Measurements from ENCODE around the gene PIM3.

Gene PIM3

GRCh38 chr22:49962751-49963646, 2.4 kb downstream of the PIM3 start:
- H3K9ac ChIP-seq (ENCODE audit: low read length) = peak overlapping the region; percentile 76
- H3K27me3 ChIP-seq (ENCODE audit: control insufficient read depth, insufficient read depth, low read length) = no peaks in the 10 kb centered on the region
- peak overlapping the region; percentile 69 for H3K4me3 ChIP-seq (ENCODE audit: low read length)
- peak overlapping the region; percentile 73 for H3K27ac ChIP-seq (ENCODE audit: low read depth, low read length)
- peaks cover 21% of the 10 kb centered on the region for H3K4me1 ChIP-seq (ENCODE audit: control insufficient read depth, insufficient read depth, low read length)
- H3K36me3 ChIP-seq (ENCODE audit: control insufficient read depth, insufficient read depth, low read length) = peaks cover 9% of the 10 kb centered on the region

DNA sequence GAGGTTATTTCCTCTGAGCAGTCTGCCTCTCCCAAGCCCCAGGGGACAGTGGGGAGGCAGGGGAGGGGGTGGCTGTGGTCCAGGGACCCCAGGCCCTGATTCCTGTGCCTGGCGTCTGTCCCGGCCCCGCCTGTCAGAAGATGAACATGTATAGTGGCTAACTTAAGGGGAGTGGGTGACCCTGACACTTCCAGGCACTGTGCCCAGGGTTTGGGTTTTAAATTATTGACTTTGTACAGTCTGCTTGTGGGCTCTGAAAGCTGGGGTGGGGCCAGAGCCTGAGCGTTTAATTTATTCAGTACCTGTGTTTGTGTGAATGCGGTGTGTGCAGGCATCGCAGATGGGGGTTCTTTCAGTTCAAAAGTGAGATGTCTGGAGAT, 3.1 kb downstream of the PIM3 start:
- peak overlapping the region; percentile 36 for H3K27ac ChIP-seq (ENCODE audit: low read depth, low read length)
- H3K9ac ChIP-seq (ENCODE audit: low read length) = no peak overlapping the region
- H3K27me3 ChIP-seq (ENCODE audit: control insufficient read depth, insufficient read depth, low read length) = no peaks in the 10 kb centered on the region
- peaks cover 9% of the 10 kb centered on the region for H3K36me3 ChIP-seq (ENCODE audit: control insufficient read depth, insufficient read depth, low read length)
- peaks cover 21% of the 10 kb centered on the region for H3K4me1 ChIP-seq (ENCODE audit: control insufficient read depth, insufficient read depth, low read length)
- peak overlapping the region; percentile 69 for H3K4me3 ChIP-seq (ENCODE audit: low read length)

DNA sequence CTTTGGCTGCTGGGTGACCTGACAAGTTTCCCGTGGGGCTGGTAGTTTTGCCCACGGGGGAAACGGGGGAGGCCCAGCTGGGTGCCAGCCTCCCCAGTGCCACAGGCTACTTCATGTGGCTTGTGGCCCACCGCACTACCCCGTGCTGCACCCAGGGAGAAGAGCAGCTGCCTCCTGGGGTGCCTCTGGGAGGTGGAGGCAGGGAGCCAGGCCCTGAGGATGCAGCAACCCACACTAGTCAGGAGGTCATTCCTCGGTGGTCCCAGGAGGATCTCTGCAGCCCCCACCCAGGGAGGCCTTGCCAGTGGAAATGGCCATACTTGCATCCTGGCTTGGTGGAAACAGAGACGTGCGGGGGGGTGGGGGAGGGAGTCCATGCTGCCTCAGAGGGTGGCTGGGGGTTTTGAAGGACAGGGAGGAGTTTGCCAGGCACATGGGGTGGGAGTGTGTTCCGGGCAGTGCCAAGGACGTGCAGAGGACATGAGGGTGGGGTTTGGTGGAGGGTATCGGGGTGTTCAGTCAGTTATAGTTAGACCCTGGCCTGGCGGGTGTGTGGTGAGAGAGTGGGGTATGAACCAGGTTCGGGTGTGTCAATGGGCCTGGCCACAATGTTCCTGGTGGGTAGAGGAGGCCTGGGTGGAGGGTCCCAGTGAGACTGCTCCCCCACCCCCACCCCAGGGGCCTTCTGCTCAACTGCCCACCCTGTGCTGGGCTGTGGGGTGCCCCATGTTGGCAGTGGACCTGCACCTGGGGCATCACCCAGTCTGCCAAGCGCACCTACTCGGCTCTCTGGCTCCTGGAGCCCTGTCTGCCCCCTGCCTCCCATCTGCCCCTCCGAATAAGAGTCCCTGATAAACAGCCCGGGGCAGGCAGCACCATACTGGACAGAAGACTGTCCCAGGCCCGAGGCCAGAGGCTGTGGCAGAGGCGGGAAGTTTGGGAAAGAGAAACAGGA, 3.8 kb downstream of the PIM3 start:
- Histone ChIP-seq H3K36me3 (ENCODE audit: control insufficient read depth, insufficient read depth, low read length) (peaks cover 9% of the 10 kb centered on the region), H3K9ac (ENCODE audit: low read length) (no peak overlapping the region), H3K27ac (ENCODE audit: low read depth, low read length) (no peak overlapping the region), H3K4me1 (ENCODE audit: control insufficient read depth, insufficient read depth, low read length) (peaks cover 21% of the 10 kb centered on the region), H3K27me3 (ENCODE audit: control insufficient read depth, insufficient read depth, low read length) (no peaks in the 10 kb centered on the region), H3K4me3 (ENCODE audit: low read length) (no peak overlapping the region)

DNA sequence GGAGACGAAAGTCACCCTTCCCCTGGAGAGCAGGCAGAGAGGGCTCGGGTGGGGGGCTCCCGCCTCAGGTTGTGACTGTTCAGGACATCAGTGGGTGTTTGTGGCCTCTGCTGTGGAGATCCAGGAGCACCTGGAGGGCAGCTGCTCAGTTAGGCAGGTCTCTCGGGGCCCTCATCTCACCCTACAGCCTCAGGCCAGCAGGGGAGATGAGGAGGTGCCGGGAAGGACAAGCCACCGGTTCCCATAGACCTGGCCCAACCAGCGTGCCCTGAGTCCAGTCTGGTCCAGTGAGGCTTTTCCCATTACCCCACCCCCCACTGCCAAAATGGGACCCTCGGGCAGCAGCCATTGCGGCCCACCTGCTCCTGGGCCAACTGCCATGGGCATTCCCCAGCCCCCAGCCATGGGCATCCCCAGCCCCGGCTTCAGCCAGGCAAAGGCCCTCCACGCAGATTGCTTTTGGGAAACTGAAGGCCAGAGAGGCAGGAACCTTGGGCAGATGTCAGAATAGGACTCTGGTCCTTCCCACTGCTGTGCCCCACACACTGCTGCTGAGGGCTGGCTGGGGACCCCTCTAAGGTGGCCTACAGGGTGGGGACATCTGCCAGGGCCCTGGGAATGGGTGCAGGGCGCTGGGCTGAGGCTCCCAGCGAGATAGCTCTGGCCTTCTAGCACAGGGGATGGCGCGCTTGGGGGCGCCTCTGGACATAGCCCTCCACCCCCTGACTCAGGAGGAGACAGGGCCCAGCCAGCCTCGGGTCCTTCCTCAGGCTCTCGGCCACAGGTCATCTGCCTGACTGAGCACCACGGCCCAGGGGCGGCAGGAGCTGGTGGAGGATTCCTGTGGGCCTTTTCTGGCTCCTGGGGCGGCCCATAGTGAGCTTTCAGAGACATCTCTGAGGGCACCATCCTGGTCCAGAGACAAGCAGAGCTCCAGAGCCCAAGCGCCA, 4.8 kb downstream of the PIM3 start:
- Histone ChIP-seq H3K9ac (ENCODE audit: low read length) (no peak overlapping the region), H3K4me3 (ENCODE audit: low read length) (no peak overlapping the region), H3K27me3 (ENCODE audit: control insufficient read depth, insufficient read depth, low read length) (no peaks in the 10 kb centered on the region), H3K36me3 (ENCODE audit: control insufficient read depth, insufficient read depth, low read length) (peaks cover 9% of the 10 kb centered on the region), H3K4me1 (ENCODE audit: control insufficient read depth, insufficient read depth, low read length) (peaks cover 21% of the 10 kb centered on the region), H3K27ac (ENCODE audit: low read depth, low read length) (no peak overlapping the region)

GRCh38 chr22:49966041-49966773, 5.6 kb downstream of the PIM3 start:
- no peak overlapping the region for H3K4me3 ChIP-seq (ENCODE audit: low read length)
- H3K9ac ChIP-seq (ENCODE audit: low read length) = no peak overlapping the region
- peaks cover 21% of the 10 kb centered on the region for H3K4me1 ChIP-seq (ENCODE audit: control insufficient read depth, insufficient read depth, low read length)
- H3K27me3 ChIP-seq (ENCODE audit: control insufficient read depth, insufficient read depth, low read length) = no peaks in the 10 kb centered on the region
- peaks cover 9% of the 10 kb centered on the region for H3K36me3 ChIP-seq (ENCODE audit: control insufficient read depth, insufficient read depth, low read length)
- no peak overlapping the region for H3K27ac ChIP-seq (ENCODE audit: low read depth, low read length)

DNA sequence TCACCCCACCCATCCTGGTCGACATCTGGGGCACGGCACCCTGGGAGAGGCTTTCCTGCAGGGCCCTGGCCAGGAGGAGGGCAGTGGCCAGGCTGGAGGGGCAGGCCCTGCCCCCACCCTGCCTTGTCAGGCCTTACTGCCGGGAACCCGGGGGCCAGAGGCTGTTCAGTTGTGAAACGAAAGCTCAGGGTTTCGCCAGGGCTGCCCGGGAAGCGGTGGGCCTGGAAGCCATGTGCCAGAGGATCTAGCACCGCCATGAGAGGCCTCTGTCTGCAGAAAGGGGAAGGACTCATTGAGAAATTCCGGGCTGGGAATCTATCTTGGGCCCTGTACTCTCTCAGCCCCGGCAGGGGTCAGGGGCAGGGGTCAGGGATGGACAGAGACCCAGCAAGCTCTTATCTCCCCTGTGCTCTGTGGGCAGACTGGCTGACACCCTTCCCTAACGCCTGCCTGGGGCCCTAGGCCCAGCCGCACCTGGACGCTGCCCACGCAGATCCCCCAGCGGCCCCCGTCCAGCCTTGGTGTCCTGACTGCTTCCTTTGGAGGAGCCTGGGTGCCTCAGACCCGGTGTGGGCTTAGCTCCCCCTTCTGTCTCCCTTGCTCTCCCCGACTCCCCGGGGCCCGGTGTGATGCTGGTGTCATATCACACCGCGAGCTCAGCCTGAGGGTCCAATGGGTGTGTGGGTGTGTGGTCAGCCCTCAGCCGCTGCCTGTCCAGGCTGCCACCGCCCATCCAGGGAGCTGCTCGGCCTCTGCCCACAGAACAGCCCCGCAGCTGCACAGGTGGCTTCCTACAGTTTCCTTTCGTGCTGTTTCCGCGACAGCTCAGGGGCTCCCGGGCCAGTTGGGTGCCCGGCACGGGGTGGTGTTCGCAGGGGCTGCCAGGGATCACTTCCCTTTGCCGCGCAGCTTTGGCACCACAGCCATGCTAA, 6.5 kb downstream of the PIM3 start:
- Histone ChIP-seq H3K4me1 (ENCODE audit: control insufficient read depth, insufficient read depth, low read length) (peaks cover 24% of the 10 kb centered on the region), H3K36me3 (ENCODE audit: control insufficient read depth, insufficient read depth, low read length) (peaks cover 9% of the 10 kb centered on the region)

DNA sequence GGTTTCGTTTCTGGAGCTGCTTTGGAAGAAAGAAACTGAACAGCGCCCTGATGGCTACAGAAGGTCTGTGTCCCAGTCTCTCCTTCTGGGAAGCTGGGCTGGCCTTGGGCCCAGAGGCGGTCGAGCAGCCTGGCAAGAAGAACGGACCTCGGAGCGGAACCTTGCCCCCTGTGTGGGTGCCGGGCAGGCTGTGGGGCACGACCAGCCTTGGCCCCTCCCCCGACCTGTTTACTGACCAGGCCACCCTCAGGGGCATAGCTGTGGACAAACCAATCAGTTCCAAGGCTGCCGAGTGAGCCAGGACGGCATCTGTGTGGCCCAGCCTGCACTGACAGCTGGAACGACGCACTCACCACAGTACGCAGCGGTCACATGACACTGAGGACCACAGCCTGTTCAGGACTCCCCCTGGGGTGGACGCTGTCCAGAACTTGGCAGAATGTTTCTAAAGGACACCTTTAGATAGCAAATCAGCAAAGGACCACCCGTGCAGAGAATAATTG, 7.2 kb downstream of the PIM3 start:
- Histone ChIP-seq H3K27ac (ENCODE audit: low read depth, low read length) (peak overlapping the region; percentile 56), H3K36me3 (ENCODE audit: control insufficient read depth, insufficient read depth, low read length) (peaks cover 9% of the 10 kb centered on the region), H3K4me1 (ENCODE audit: control insufficient read depth, insufficient read depth, low read length) (peaks cover 20% of the 10 kb centered on the region), H3K9ac (ENCODE audit: low read length) (no peak overlapping the region), H3K27me3 (ENCODE audit: control insufficient read depth, insufficient read depth, low read length) (no peaks in the 10 kb centered on the region), H3K4me3 (ENCODE audit: low read length) (peak overlapping the region; percentile 16)

More for the DNA sequence above, 6.5 kb downstream of the PIM3 start:
- Histone ChIP-seq H3K4me3 (ENCODE audit: low read length) (peak overlapping the region; percentile 16), H3K9ac (ENCODE audit: low read length) (no peak overlapping the region), H3K27me3 (ENCODE audit: control insufficient read depth, insufficient read depth, low read length) (no peaks in the 10 kb centered on the region), H3K27ac (ENCODE audit: low read depth, low read length) (peak overlapping the region; percentile 56)

- H3K36me3 ChIP-seq (ENCODE audit: control insufficient read depth, insufficient read depth, low read length) = peaks cover 3% of the 10 kb centered on the region
- H3K27ac ChIP-seq (ENCODE audit: low read depth, low read length) = no peak overlapping the region
- H3K4me3 ChIP-seq (ENCODE audit: low read length) = no peak overlapping the region
- H3K9ac ChIP-seq (ENCODE audit: low read length) = no peak overlapping the region
- no peaks in the 10 kb centered on the region for H3K27me3 ChIP-seq (ENCODE audit: control insufficient read depth, insufficient read depth, low read length)
- peaks cover 16% of the 10 kb centered on the region for H3K4me1 ChIP-seq (ENCODE audit: control insufficient read depth, insufficient read depth, low read length)
Observed at GRCh38 chr22:49968313-49968830, 7.8 kb downstream of the PIM3 start.

- H3K36me3 ChIP-seq (ENCODE audit: control insufficient read depth, insufficient read depth, low read length) = no peaks in the 10 kb centered on the region
- H3K27ac ChIP-seq (ENCODE audit: low read depth, low read length) = no peak overlapping the region
- no peaks in the 10 kb centered on the region for H3K27me3 ChIP-seq (ENCODE audit: control insufficient read depth, insufficient read depth, low read length)
- no peak overlapping the region for H3K9ac ChIP-seq (ENCODE audit: low read length)
- no peak overlapping the region for H3K4me3 ChIP-seq (ENCODE audit: low read length)
- H3K4me1 ChIP-seq (ENCODE audit: control insufficient read depth, insufficient read depth, low read length) = peaks cover 12% of the 10 kb centered on the region
Observed at GRCh38 chr22:49968831-49969661, 8.5 kb downstream of the PIM3 start.
